ENCODE data around the gene NAALADL2. TPM values are rescaled to one million over a fixed set of nuclear protein-coding genes. Genes with fewer than 3 reads are reported as not detected.

NAALADL2 gene
- total and polyA plus RNA-seq, 2 experiments from 2014 or later, result 3.4 to 15.3 TPM

DNA sequence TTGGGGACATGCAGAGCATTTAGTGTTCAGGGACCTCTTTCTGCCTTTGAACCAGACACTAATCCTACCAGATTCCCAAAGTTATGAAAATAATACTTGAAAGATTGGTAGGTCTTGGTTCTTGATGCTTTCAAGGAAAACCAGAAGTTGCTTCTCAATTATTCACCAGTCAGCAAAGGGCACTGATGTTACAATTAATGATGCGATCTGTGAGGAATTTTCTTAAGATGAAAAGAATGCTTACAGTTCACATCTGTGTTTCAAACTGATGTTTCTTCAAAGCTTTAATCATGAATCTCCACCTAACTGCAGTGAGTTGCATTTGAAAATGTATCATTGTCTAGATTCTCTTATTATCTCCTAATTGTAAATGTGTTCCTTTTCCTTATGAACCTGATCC, 161.0 kb downstream of the NAALADL2 start:
- Histone ChIP-seq H3K27ac (no peak overlapping the region), H3K36me3 (replicated peaks; ENCODE audit: insufficient read depth, low read depth) (no peaks in the 10 kb centered on the region), H3K4me1 (ENCODE audit: insufficient read depth) (no peaks in the 10 kb centered on the region), H2AFZ (no peak overlapping the region), H3K4me2 (no peak overlapping the region), H3K9me2 (replicated peaks; ENCODE audit: insufficient read depth) (no peaks in the 10 kb centered on the region), H3K4me3 (no peak overlapping the region), H4K20me1 (ENCODE audit: insufficient read depth, poor library complexity, severe bottlenecking) (no peaks in the 10 kb centered on the region), H3K79me2 (no peaks in the 10 kb centered on the region), H3K27me3 (no peaks in the 10 kb centered on the region), H3K9me3 (ENCODE audit: low read depth) (no peaks in the 10 kb centered on the region)
- DNase-seq (ENCODE audit: low spot score), result no peak
- WGBS (ENCODE audit: low lambda C conversion rate, missing lambda C conversion rate), result 96% methylated on average over 1 of the region's 1 CpG
- TF ChIP-seq, protein P1, sequence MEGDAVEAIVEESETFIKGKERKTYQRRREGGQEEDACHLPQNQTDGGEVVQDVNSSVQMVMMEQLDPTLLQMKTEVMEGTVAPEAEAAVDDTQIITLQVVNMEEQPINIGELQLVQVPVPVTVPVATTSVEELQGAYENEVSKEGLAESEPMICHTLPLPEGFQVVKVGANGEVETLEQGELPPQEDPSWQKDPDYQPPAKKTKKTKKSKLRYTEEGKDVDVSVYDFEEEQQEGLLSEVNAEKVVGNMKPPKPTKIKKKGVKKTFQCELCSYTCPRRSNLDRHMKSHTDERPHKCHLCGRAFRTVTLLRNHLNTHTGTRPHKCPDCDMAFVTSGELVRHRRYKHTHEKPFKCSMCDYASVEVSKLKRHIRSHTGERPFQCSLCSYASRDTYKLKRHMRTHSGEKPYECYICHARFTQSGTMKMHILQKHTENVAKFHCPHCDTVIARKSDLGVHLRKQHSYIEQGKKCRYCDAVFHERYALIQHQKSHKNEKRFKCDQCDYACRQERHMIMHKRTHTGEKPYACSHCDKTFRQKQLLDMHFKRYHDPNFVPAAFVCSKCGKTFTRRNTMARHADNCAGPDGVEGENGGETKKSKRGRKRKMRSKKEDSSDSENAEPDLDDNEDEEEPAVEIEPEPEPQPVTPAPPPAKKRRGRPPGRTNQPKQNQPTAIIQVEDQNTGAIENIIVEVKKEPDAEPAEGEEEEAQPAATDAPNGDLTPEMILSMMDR (IDR thresholded peaks at IDR 0.05; ENCODE audit: poor library complexity), result no peak
- TF ChIP-seq EZH2 (IDR thresholded peaks at IDR 0.05; ENCODE audit: borderline replicate concordance) (no peak), EZH2phosphoT487 (IDR thresholded peaks at IDR 0.05; ENCODE audit: low read depth, severe bottlenecking, unreplicated experiment) (no peak)

- Histone ChIP-seq H3K9me2 (replicated peaks; ENCODE audit: insufficient read depth) (no peaks in the 10 kb centered on the region), H2AFZ (no peak overlapping the region), H3K4me1 (ENCODE audit: insufficient read depth) (no peaks in the 10 kb centered on the region), H3K9me3 (ENCODE audit: low read depth) (no peaks in the 10 kb centered on the region), H3K4me2 (no peak overlapping the region), H3K79me2 (no peaks in the 10 kb centered on the region), H3K27me3 (no peaks in the 10 kb centered on the region), H3K4me3 (no peak overlapping the region), H3K27ac (no peak overlapping the region), H3K36me3 (replicated peaks; ENCODE audit: insufficient read depth, low read depth) (no peaks in the 10 kb centered on the region), H4K20me1 (ENCODE audit: insufficient read depth, poor library complexity, severe bottlenecking) (no peaks in the 10 kb centered on the region)
- TF ChIP-seq EZH2phosphoT487 (IDR thresholded peaks at IDR 0.05; ENCODE audit: low read depth, severe bottlenecking, unreplicated experiment) (no peak), EZH2 (IDR thresholded peaks at IDR 0.05; ENCODE audit: borderline replicate concordance) (no peak)
- TF ChIP-seq, protein P1 (IDR thresholded peaks at IDR 0.05; ENCODE audit: poor library complexity), result no peak
- DNase-seq (ENCODE audit: low spot score), result no peak
- WGBS (ENCODE audit: low lambda C conversion rate, missing lambda C conversion rate), result 97% methylated on average over 2 of the region's 2 CpGs
These were observed 170.7 kb downstream of the NAALADL2 start for GRCh38 chr3:175029828-175030227.

DNA sequence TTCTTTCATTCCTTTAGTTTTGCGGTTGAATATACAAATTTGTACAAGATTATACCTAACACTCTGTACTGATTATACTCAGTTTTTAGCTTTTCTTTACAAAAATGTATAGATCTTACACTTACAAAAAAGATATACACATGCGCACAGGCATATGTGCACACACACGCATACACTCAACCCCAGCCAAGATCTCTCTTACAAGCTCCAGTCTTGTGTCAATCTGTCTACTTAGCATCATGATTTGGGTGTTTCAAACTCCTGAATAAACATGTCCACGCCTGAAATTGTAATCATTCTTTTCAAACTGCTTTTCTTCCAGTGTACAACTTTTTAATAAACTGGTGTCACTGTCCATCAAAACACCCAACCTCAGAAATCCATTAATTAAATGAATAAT, 180.7 kb downstream of the NAALADL2 start:
- no peak overlapping the region for H3K27ac ChIP-seq
- DNase-seq (ENCODE audit: low spot score), result no peak
- no peaks in the 10 kb centered on the region for H3K9me3 ChIP-seq (ENCODE audit: low read depth)
- WGBS (ENCODE audit: low lambda C conversion rate, missing lambda C conversion rate), result 92% methylated on average over 4 of the region's 4 CpGs
- TF ChIP-seq, protein P1 (IDR thresholded peaks at IDR 0.05; ENCODE audit: poor library complexity), result no peak
- TF ChIP-seq EZH2phosphoT487 (IDR thresholded peaks at IDR 0.05; ENCODE audit: low read depth, severe bottlenecking, unreplicated experiment) (no peak), EZH2 (IDR thresholded peaks at IDR 0.05; ENCODE audit: borderline replicate concordance) (no peak)
- H3K27me3 ChIP-seq, result no peaks in the 10 kb centered on the region
- no peaks in the 10 kb centered on the region for H3K9me2 ChIP-seq (replicated peaks; ENCODE audit: insufficient read depth)
- no peaks in the 10 kb centered on the region for H4K20me1 ChIP-seq (ENCODE audit: insufficient read depth, poor library complexity, severe bottlenecking)
- H3K4me3 ChIP-seq, result no peak overlapping the region
- H2AFZ ChIP-seq, result no peak overlapping the region
- H3K4me2 ChIP-seq, result no peak overlapping the region
- H3K79me2 ChIP-seq, result no peaks in the 10 kb centered on the region
- H3K36me3 ChIP-seq (replicated peaks; ENCODE audit: insufficient read depth, low read depth), result no peaks in the 10 kb centered on the region
- H3K4me1 ChIP-seq (ENCODE audit: insufficient read depth), result no peaks in the 10 kb centered on the region

- H3K4me2 ChIP-seq, result no peak overlapping the region
- H2AFZ ChIP-seq, result no peak overlapping the region
- no peaks in the 10 kb centered on the region for H3K36me3 ChIP-seq (replicated peaks; ENCODE audit: insufficient read depth, low read depth)
- no peak overlapping the region for H3K27ac ChIP-seq
- H3K9me2 ChIP-seq (replicated peaks; ENCODE audit: insufficient read depth), result no peaks in the 10 kb centered on the region
- no peaks in the 10 kb centered on the region for H3K4me1 ChIP-seq (ENCODE audit: insufficient read depth)
- no peak for DNase-seq (ENCODE audit: low spot score)
- no peaks in the 10 kb centered on the region for H3K27me3 ChIP-seq
- TF ChIP-seq, protein P1 (IDR thresholded peaks at IDR 0.05; ENCODE audit: poor library complexity), result no peak
- TF ChIP-seq EZH2 (IDR thresholded peaks at IDR 0.05; ENCODE audit: borderline replicate concordance) (no peak), EZH2phosphoT487 (IDR thresholded peaks at IDR 0.05; ENCODE audit: low read depth, severe bottlenecking, unreplicated experiment) (no peak)
- no peaks in the 10 kb centered on the region for H3K79me2 ChIP-seq
- H3K4me3 ChIP-seq, result no peak overlapping the region
- H3K9me3 ChIP-seq (ENCODE audit: low read depth), result no peaks in the 10 kb centered on the region
- WGBS (ENCODE audit: low lambda C conversion rate, missing lambda C conversion rate), result 53% methylated on average over 2 of the region's 2 CpGs
- H4K20me1 ChIP-seq (ENCODE audit: insufficient read depth, poor library complexity, severe bottlenecking), result no peaks in the 10 kb centered on the region
These were observed 182.2 kb downstream of the NAALADL2 start for GRCh38 chr3:175041369-175041768.

Data from hepatocyte (in vitro differentiated cells).